Measurements from ENCODE around the gene SMARCD1.

DNA sequence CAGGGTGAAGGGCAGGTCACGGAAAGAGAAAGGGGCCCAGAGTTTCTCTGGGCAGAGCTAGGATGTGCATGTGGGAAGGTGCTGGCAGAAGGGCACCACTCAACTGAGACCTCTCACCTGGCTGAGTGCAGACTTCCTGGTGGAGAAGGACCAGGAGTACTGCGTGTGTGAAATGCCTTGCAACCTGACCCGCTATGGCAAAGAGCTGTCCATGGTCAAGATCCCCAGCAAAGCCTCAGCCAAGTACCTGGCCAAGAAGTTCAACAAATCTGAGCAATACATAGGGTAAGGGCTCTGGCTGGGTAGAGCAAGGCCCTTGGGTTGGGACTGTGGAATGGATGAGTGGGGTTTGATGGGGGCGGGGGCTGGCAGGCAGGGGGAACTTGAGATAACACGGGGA lies 5.4 kb upstream of the SMARCD1 start:
- TF ChIP-seq, protein P1, sequence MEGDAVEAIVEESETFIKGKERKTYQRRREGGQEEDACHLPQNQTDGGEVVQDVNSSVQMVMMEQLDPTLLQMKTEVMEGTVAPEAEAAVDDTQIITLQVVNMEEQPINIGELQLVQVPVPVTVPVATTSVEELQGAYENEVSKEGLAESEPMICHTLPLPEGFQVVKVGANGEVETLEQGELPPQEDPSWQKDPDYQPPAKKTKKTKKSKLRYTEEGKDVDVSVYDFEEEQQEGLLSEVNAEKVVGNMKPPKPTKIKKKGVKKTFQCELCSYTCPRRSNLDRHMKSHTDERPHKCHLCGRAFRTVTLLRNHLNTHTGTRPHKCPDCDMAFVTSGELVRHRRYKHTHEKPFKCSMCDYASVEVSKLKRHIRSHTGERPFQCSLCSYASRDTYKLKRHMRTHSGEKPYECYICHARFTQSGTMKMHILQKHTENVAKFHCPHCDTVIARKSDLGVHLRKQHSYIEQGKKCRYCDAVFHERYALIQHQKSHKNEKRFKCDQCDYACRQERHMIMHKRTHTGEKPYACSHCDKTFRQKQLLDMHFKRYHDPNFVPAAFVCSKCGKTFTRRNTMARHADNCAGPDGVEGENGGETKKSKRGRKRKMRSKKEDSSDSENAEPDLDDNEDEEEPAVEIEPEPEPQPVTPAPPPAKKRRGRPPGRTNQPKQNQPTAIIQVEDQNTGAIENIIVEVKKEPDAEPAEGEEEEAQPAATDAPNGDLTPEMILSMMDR (IDR thresholded peaks at IDR 0.05; ENCODE audit: poor library complexity): no peak
- no peak for TF ChIP-seq EZH2 (IDR thresholded peaks at IDR 0.05; ENCODE audit: borderline replicate concordance)
